H9 (cell line): ENCODE data around the gene CAPN2. TPM values are rescaled to one million over a fixed set of nuclear protein-coding genes. Genes with fewer than 3 reads are reported as not detected.

Source experiments
- DNase-seq: peaks from one replicate; pipeline ENCODE4 v3.0.0-alpha.2; 2017
- H2AFZ ChIP-seq: one replicate; pipeline ENCODE4 v1.6.1; 2013; ENCODE audit warnings: mild to moderate bottlenecking, low read length, control low read depth, moderate library complexity
- H2AK5ac ChIP-seq: 2 replicates; pipeline ENCODE4 v1.6.1; 2013; ENCODE audit warnings: low read length, control low read depth, mixed read lengths; ENCODE audit not compliant: insufficient read length
- H2BK120ac ChIP-seq: one replicate; pipeline ENCODE4 v1.6.1; 2013; ENCODE audit warnings: low read depth, mild to moderate bottlenecking, low read length, control low read depth, inconsistent platforms; ENCODE audit not compliant: poor library complexity, severe bottlenecking
- H2BK12ac ChIP-seq: 2 replicates; pipeline ENCODE4 v1.6.1; 2013; ENCODE audit warnings: low read length, control low read depth, mixed read lengths, low read depth; ENCODE audit not compliant: insufficient read length
- H2BK15ac ChIP-seq: 2 replicates; pipeline ENCODE4 v1.6.1; 2013; ENCODE audit warnings: low read depth, low read length, control low read depth
- H2BK20ac ChIP-seq: one replicate; pipeline ENCODE4 v1.6.1; 2013; ENCODE audit warnings: low read depth, mild to moderate bottlenecking, low read length, control low read depth, inconsistent platforms; ENCODE audit not compliant: poor library complexity, severe bottlenecking
- H2BK5ac ChIP-seq: 2 replicates; pipeline ENCODE4 v1.6.1; 2013; ENCODE audit warnings: low read length, control low read depth, mixed read lengths; ENCODE audit not compliant: insufficient read length
- H3K14ac ChIP-seq: 2 replicates; pipeline ENCODE4 v1.6.1; 2013; ENCODE audit warnings: low read length, control low read depth; ENCODE audit not compliant: insufficient read depth
- H3K18ac ChIP-seq: 2 replicates; pipeline ENCODE4 v1.6.1; 2013; ENCODE audit warnings: low read depth, mild to moderate bottlenecking, mixed read lengths, low read length, control low read depth; ENCODE audit not compliant: insufficient read length
- H3K23ac ChIP-seq: 2 replicates; pipeline ENCODE4 v1.6.1; 2013; ENCODE audit warnings: low read length, control low read depth, mixed read lengths, low read depth; ENCODE audit not compliant: insufficient read length
- H3K23me2 ChIP-seq: 2 replicates; pipeline ENCODE4 v1.6.1; 2013; ENCODE audit warnings: low read depth, mild to moderate bottlenecking, mixed read lengths, low read length, control low read depth; ENCODE audit not compliant: insufficient read length, poor library complexity, severe bottlenecking
- H3K27ac ChIP-seq: 2 replicates; pipeline ENCODE4 v1.5.1; 2013; ENCODE audit warnings: low read length, control low read depth, mixed read lengths, low read depth; ENCODE audit not compliant: insufficient read length
- H3K27me3 ChIP-seq: 2 replicates; pipeline ENCODE4 v1.6.1; 2013; ENCODE audit warnings: low read length, control low read depth, inconsistent platforms; ENCODE audit not compliant: insufficient read depth
- H3K4ac ChIP-seq: 2 replicates; pipeline ENCODE4 v1.6.1; 2013; ENCODE audit warnings: low read depth, mild to moderate bottlenecking, control low read depth, inconsistent platforms, low read length, moderate library complexity
- H3K4me1 ChIP-seq: 2 replicates; pipeline ENCODE4 v1.6.1; 2013; ENCODE audit warnings: low read length, control low read depth, inconsistent platforms; ENCODE audit not compliant: insufficient read depth
- H3K4me2 ChIP-seq: 2 replicates; pipeline ENCODE4 v1.6.1; 2013; ENCODE audit warnings: low read length, control low read depth, mixed read lengths; ENCODE audit not compliant: insufficient read length, insufficient read depth
- H3K56ac ChIP-seq: 2 replicates; pipeline ENCODE4 v1.6.1; 2013; ENCODE audit warnings: low read depth, mild to moderate bottlenecking, mixed read lengths, low read length, control low read depth; ENCODE audit not compliant: insufficient read length
- H3K79me1 ChIP-seq: 2 replicates; pipeline ENCODE4 v1.6.1; 2013; ENCODE audit warnings: low read depth, mild to moderate bottlenecking, moderate library complexity, low read length, control low read depth, inconsistent platforms; ENCODE audit not compliant: insufficient read depth, poor library complexity, severe bottlenecking
- H3K79me2 ChIP-seq: 2 replicates; pipeline ENCODE4 v1.6.1; 2013; ENCODE audit warnings: low read length, control low read depth, inconsistent platforms; ENCODE audit not compliant: insufficient read depth
- H3K9ac ChIP-seq: 2 replicates; pipeline ENCODE4 v1.6.1; 2013; ENCODE audit warnings: low read length, control low read depth, mixed read lengths; ENCODE audit not compliant: insufficient read length; ENCODE audit errors: extremely low read depth
- H3K9me3 ChIP-seq: one replicate; pipeline ENCODE4 v1.6.1; 2013; ENCODE audit warnings: low read depth, low read length, inconsistent platforms; ENCODE audit not compliant: control insufficient read depth
- H3T11ph ChIP-seq: one replicate; pipeline ENCODE4 v1.6.1; 2013; ENCODE audit warnings: mild to moderate bottlenecking, low read length, control low read depth, inconsistent platforms
- H4K20me1 ChIP-seq: one replicate; pipeline ENCODE4 v1.6.1; 2013; ENCODE audit not compliant: control insufficient read depth, insufficient read length, insufficient read depth
- H4K5ac ChIP-seq: 2 replicates; pipeline ENCODE4 v1.6.1; 2013; ENCODE audit warnings: low read depth, mild to moderate bottlenecking, mixed read lengths, low read length, control low read depth; ENCODE audit not compliant: insufficient read length
- H4K8ac ChIP-seq: replicated peaks from 2 replicates; pipeline ENCODE4 v1.6.1; 2013; ENCODE audit warnings: low read length, control low read depth, mixed read lengths, low read depth; ENCODE audit not compliant: insufficient read length
- H4K91ac ChIP-seq: 2 replicates; pipeline ENCODE4 v1.6.1; 2013; ENCODE audit warnings: low read depth, mild to moderate bottlenecking, moderate library complexity, mixed read lengths, low read length, control low read depth; ENCODE audit not compliant: insufficient read length
- H3K27ac Mint-ChIP-seq, 3 experiments: 2 replicates in 2 of 3; 3 replicates in 1 of 3; pipeline ENCODE4 v1.8.0; 2020 to 2021; ENCODE audit warnings: mixed read lengths in 3 of 3, mild to moderate bottlenecking in 1 of 3, moderate library complexity in 1 of 3
- H3K27me3 Mint-ChIP-seq: 2 replicates; pipeline ENCODE4 v1.8.0; 2021; ENCODE audit warnings: low read depth, mild to moderate bottlenecking, moderate library complexity, mixed read lengths
- H3K36me3 Mint-ChIP-seq, 3 experiments: 2 replicates in 2 of 3; 3 replicates in 1 of 3; pipeline ENCODE4 v1.8.0; 2020 to 2021; ENCODE audit warnings: low read depth in 3 of 3, mixed read lengths in 3 of 3; ENCODE audit not compliant: insufficient read depth in 1 of 3
- H3K4me1 Mint-ChIP-seq, 2 experiments: 2 replicates each; pipeline ENCODE4 v1.8.0; 2020; ENCODE audit warnings: mixed read lengths in 2 of 2
- H3K4me3 Mint-ChIP-seq, 2 experiments: 2 replicates in 1 of 2; 3 replicates in 1 of 2; pipeline ENCODE4 v1.8.0; 2020 to 2021; ENCODE audit warnings: mild to moderate bottlenecking in 2 of 2, mixed read lengths in 2 of 2, moderate library complexity in 1 of 2
- H3K9me3 Mint-ChIP-seq, 2 experiments: 2 replicates in 1 of 2; 3 replicates in 1 of 2; pipeline ENCODE4 v1.8.0; 2020; ENCODE audit warnings: mild to moderate bottlenecking in 2 of 2, mixed read lengths in 2 of 2, moderate library complexity in 1 of 2
- WGBS: extraction: QIAGEN DNeasy Blood & Tissue Kit; methylation state at CpG from one replicate; pipeline ENCODE4 v1.1.7; 2013; ENCODE audit warnings: missing lambda C conversion rate, low lambda C conversion rate, mixed read lengths; ENCODE audit not compliant: insufficient read length; ENCODE audit errors: extremely low coverage; 5-methylcytosine and 5-hydroxymethylcytosine counted together
- total RNA-seq: library from RNA; stranded (reverse); gene quantifications from 2 replicates; pipeline ENCODE4 v1.2.1, GENCODE V29; 2021
- TF ChIP-seq, protein P1 (sequence below): fragments of 200-600 bp; sonication (generic); conservative IDR thresholded peaks from 3 replicates; pipeline ENCODE4 v1.8.0; 2021; ENCODE audit warnings: antibody characterized with exemption, mild to moderate bottlenecking

CAPN2 gene
- total RNA-seq, 1 experiment from 2014 or later = 32.2 TPM

DNA sequence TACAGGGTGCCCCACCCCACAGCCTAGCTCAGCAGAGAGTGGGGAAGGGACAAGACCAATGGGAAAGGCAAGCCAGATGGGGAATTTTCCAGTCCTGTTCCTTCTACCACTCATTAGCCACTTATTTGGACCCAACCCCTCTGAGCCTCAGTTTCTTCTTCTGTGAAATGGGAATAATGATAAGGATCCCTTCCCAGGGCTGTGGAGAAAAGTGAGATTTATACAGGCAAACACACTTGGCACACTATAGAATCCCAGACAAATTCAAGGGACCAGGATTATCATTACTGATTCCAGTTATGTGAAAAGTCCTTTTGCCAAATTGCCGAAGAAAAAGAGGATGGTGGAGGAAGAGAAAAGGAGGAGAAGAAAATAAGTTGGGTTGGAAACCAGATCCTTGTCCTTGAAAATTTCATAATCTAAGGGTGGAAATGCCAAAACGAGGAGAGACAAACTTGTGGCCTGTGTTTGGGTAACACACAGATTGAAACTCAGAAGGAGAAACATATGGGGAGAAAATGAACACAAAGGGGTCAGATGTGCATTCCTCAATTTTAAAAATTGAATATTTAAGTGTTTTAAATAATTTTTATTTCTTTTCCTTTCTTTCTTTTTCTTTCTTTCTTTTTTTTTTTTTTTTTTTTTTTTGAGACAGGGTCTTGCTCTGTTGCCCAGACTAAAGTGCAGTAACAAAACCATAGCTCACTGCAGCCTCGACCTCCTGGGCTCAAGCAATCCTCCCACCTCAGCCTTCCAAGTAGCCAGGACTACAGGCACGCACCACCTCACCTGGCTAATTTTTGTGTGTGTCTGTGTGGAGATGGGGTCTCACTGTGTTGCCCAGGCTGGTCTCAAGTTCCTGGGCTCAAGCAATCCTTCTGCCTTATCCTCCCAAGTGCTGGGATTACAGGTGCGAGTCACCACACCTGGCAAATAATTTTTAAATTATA is 9.6 kb downstream of the CAPN2 start:
- Mint-ChIP-seq H3K27me3 (peaks cover 63% of the 10 kb centered on the region), H3K9me3 (no peaks in the 10 kb centered on the region), H3K4me1 (peaks cover 34 to 39% of the 10 kb centered on the region in 2 experiments), H3K27ac (no peak overlapping the region), H3K36me3 (peaks cover 27 to 40% (median 27%) of the 10 kb centered on the region in 3 experiments; a peak in 6 of 7 replicates), H3K4me3 (no peak overlapping the region)
- TF ChIP-seq, protein P1, sequence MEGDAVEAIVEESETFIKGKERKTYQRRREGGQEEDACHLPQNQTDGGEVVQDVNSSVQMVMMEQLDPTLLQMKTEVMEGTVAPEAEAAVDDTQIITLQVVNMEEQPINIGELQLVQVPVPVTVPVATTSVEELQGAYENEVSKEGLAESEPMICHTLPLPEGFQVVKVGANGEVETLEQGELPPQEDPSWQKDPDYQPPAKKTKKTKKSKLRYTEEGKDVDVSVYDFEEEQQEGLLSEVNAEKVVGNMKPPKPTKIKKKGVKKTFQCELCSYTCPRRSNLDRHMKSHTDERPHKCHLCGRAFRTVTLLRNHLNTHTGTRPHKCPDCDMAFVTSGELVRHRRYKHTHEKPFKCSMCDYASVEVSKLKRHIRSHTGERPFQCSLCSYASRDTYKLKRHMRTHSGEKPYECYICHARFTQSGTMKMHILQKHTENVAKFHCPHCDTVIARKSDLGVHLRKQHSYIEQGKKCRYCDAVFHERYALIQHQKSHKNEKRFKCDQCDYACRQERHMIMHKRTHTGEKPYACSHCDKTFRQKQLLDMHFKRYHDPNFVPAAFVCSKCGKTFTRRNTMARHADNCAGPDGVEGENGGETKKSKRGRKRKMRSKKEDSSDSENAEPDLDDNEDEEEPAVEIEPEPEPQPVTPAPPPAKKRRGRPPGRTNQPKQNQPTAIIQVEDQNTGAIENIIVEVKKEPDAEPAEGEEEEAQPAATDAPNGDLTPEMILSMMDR = no peak
- H3K18ac ChIP-seq = no peak overlapping the region
- H3K27me3 ChIP-seq = peaks cover 21% of the 10 kb centered on the region; the same call in 1 of the 2 replicates
- no peak overlapping the region for H2BK15ac ChIP-seq
- H3K4me2 ChIP-seq = no peak overlapping the region
- H3K9me3 ChIP-seq = no peaks in the 10 kb centered on the region
- no peak overlapping the region for H3K14ac ChIP-seq
- H3K23ac ChIP-seq = no peak overlapping the region
- no peak overlapping the region for H4K5ac ChIP-seq
- peaks cover 5% of the 10 kb centered on the region; the same call in 1 of the 2 replicates for H3K4me1 ChIP-seq
- H3K23me2 ChIP-seq = no peaks in the 10 kb centered on the region
- no peaks in the 10 kb centered on the region for H3K79me2 ChIP-seq
- H3K9ac ChIP-seq = no peak overlapping the region
- no peak overlapping the region for H2AK5ac ChIP-seq
- no CpG with 5 or more reads among the region's 5 CpGs for WGBS
- no peak overlapping the region for H3K4ac ChIP-seq
- H4K8ac ChIP-seq = no peak overlapping the region
- H3K79me1 ChIP-seq = no peaks in the 10 kb centered on the region
- no peak overlapping the region for H2BK120ac ChIP-seq
- H3K27ac ChIP-seq = no peak overlapping the region
- DNase-seq = no peak
- no peak overlapping the region for H3K56ac ChIP-seq
- no peak overlapping the region for H3T11ph ChIP-seq
- no peak overlapping the region for H2BK12ac ChIP-seq
- H2AFZ ChIP-seq = no peak overlapping the region
- H4K20me1 ChIP-seq = no peaks in the 10 kb centered on the region
- H2BK5ac ChIP-seq = no peak overlapping the region
- no peak overlapping the region for H4K91ac ChIP-seq
- no peak overlapping the region for H2BK20ac ChIP-seq
